SU-DHL-6 (cell line): ENCODE data around the gene SHKBP1.

Experiments used
- H2AFZ ChIP-seq: fragments of 200-600 bp; sonication (generic); 2 replicates; pipeline ENCODE4 v1.6.1; 2014; ENCODE audit warnings: low read depth, mild to moderate bottlenecking, moderate library complexity, mixed read lengths, antibody characterized with exemption, low read length; ENCODE audit not compliant: severe bottlenecking
- H3F3A ChIP-seq: fragments of 200-600 bp; shearing (Covaris generic); 2 replicates; pipeline ENCODE4 v1.6.0; 2016; ENCODE audit warnings: antibody characterized with exemption, mild to moderate bottlenecking; ENCODE audit not compliant: insufficient read depth
- H3K27ac ChIP-seq: fragments of 200-600 bp; sonication (generic); 2 replicates; pipeline ENCODE4 v1.5.1; 2016; ENCODE audit warnings: low read depth, mild to moderate bottlenecking, low read length, moderate library complexity, mixed read lengths
- H3K27me3 ChIP-seq: fragments of 200-600 bp; sonication (generic), shearing (Covaris generic); 2 replicates; pipeline ENCODE4 v1.6.0; 2014; ENCODE audit warnings: mild to moderate bottlenecking, low read length
- H3K36me3 ChIP-seq: fragments of 200-600 bp; sonication (generic); 2 replicates; pipeline ENCODE4 v1.6.1; 2014; ENCODE audit warnings: mild to moderate bottlenecking, low read length, mixed read lengths
- H3K4me2 ChIP-seq: fragments of 300-600, 200-600 bp; shearing (Covaris generic), sonication (generic); 2 replicates; pipeline ENCODE4 v1.6.0; 2014; ENCODE audit warnings: low read length, low read depth, mild to moderate bottlenecking; ENCODE audit not compliant: poor library complexity, severe bottlenecking
- H3K4me3 ChIP-seq: fragments of 200-600 bp; sonication (generic); 2 replicates; pipeline ENCODE4 v1.5.1; 2014; ENCODE audit warnings: antibody characterized with exemption, low read length, mild to moderate bottlenecking, mixed read lengths; ENCODE audit not compliant: insufficient read depth, poor library complexity, severe bottlenecking
- H3K79me2 ChIP-seq: fragments of 200-600 bp; sonication (generic); 2 replicates; pipeline ENCODE4 v1.6.1; 2014; ENCODE audit warnings: mild to moderate bottlenecking, low read length, moderate library complexity; ENCODE audit not compliant: insufficient read depth
- H3K9ac ChIP-seq: fragments of 200-600 bp; sonication (generic); 2 replicates; pipeline ENCODE4 v1.7.0; 2014; ENCODE audit warnings: mild to moderate bottlenecking, low read length
- H3K9me2 ChIP-seq: fragments of 200-600 bp; sonication (generic); replicated peaks from 2 replicates; pipeline ENCODE4 v1.6.1; 2014; ENCODE audit warnings: low read length; ENCODE audit not compliant: insufficient read depth
- H3K9me3 ChIP-seq: fragments of 200-600 bp; sonication (generic); 2 replicates; pipeline ENCODE4 v1.6.1; 2014; ENCODE audit warnings: low read length, mixed read lengths; ENCODE audit not compliant: insufficient read depth
- H4K20me1 ChIP-seq: fragments of 200-600 bp; sonication (generic); 2 replicates; pipeline ENCODE4 v1.6.1; 2014; ENCODE audit warnings: low read depth, mild to moderate bottlenecking, antibody characterized with exemption, low read length, moderate library complexity, mixed read lengths
- EZH2phosphoT487 ChIP-seq: fragments of 200-600 bp; sonication (generic), shearing (Covaris generic); conservative IDR thresholded peaks from 2 replicates; pipeline ENCODE4 v1.6.1; 2018; ENCODE audit warnings: mild to moderate bottlenecking, antibody characterized with exemption, low read length, moderate library complexity, mixed read lengths
- TF ChIP-seq, protein P1 (sequence below): fragments of 200-600 bp; sonication (generic); IDR thresholded peaks from one replicate; pipeline ENCODE4 v1.5.1; 2017; ENCODE audit warnings: antibody characterized with exemption, mild to moderate bottlenecking, low read length, moderate library complexity; ENCODE audit not compliant: insufficient read depth, poor library complexity, severe bottlenecking

SHKBP1 gene

DNA sequence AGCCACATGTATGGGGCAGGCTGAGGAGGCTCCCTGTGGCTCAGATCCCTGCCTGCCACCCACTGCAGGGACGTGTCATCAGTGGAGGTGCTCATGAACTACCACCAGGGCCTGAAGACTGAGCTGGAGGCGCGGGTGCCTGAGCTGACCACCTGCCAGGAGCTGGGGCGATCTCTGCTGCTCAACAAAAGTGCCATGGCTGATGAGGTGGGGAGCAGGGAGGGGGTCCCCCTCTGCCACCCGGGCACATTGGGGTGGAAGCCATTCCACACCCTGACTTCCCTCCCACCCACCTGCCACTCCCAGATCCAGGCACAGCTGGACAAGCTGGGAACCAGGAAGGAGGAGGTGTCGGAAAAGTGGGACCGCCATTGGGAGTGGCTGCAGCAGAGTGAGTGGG is 11.3 kb upstream of the SHKBP1 start:
- TF ChIP-seq, protein P1, sequence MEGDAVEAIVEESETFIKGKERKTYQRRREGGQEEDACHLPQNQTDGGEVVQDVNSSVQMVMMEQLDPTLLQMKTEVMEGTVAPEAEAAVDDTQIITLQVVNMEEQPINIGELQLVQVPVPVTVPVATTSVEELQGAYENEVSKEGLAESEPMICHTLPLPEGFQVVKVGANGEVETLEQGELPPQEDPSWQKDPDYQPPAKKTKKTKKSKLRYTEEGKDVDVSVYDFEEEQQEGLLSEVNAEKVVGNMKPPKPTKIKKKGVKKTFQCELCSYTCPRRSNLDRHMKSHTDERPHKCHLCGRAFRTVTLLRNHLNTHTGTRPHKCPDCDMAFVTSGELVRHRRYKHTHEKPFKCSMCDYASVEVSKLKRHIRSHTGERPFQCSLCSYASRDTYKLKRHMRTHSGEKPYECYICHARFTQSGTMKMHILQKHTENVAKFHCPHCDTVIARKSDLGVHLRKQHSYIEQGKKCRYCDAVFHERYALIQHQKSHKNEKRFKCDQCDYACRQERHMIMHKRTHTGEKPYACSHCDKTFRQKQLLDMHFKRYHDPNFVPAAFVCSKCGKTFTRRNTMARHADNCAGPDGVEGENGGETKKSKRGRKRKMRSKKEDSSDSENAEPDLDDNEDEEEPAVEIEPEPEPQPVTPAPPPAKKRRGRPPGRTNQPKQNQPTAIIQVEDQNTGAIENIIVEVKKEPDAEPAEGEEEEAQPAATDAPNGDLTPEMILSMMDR = no peak
- TF ChIP-seq EZH2phosphoT487 = no peak
- Histone ChIP-seq H2AFZ (no peak overlapping the region), H3K27me3 (no peaks in the 10 kb centered on the region)

DNA sequence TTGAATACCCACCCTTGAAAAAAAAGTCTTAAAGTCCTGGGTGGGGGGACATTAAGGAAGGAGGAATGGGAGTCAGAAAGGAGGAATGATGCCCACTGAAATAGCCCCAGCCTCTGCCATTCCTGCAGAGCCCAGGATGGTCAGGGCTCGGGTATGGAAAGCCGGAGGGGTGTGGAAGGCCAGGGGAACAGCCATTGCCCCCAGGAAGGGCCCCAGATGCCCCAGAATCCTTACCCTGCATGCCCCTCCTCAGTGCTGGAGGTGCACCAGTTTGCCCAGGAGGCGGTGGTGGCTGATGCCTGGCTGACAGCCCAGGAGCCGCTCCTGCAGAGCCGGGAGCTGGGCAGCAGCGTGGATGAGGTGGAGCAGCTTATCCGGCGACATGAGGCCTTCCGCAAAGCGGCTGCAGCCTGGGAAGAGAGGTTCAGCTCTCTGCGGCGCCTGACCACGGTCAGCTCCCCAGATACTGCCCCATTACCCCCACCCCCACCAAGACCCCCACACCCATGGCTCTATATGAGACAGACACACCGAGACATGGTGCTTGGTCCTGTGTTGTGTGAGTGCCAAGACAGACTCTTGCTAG is 10.7 kb upstream of the SHKBP1 start:
- H3K27ac ChIP-seq = no peak overlapping the region
- H4K20me1 ChIP-seq = no peaks in the 10 kb centered on the region
- H3F3A ChIP-seq = no peaks in the 10 kb centered on the region
- H3K27me3 ChIP-seq = no peaks in the 10 kb centered on the region
- H3K4me3 ChIP-seq = no peak overlapping the region
- H3K9ac ChIP-seq = no peak overlapping the region
- H3K36me3 ChIP-seq = no peaks in the 10 kb centered on the region
- H3K79me2 ChIP-seq = no peaks in the 10 kb centered on the region
- H3K4me2 ChIP-seq = no peak overlapping the region
- no peaks in the 10 kb centered on the region for H3K9me2 ChIP-seq
- no peaks in the 10 kb centered on the region for H3K9me3 ChIP-seq
- H2AFZ ChIP-seq = no peak overlapping the region
- TF ChIP-seq, protein P1 = no peak

More for the DNA sequence above, 11.3 kb upstream of the SHKBP1 start:
- H3K4me2 ChIP-seq = no peak overlapping the region
- H3K9me3 ChIP-seq = no peaks in the 10 kb centered on the region
- H3K79me2 ChIP-seq = no peaks in the 10 kb centered on the region
- H3K4me3 ChIP-seq = no peak overlapping the region
- H3K9me2 ChIP-seq = no peaks in the 10 kb centered on the region
- no peak overlapping the region for H3K27ac ChIP-seq
- H3F3A ChIP-seq = no peaks in the 10 kb centered on the region
- no peaks in the 10 kb centered on the region for H4K20me1 ChIP-seq
- H3K9ac ChIP-seq = no peak overlapping the region
- H3K36me3 ChIP-seq = no peaks in the 10 kb centered on the region

DNA sequence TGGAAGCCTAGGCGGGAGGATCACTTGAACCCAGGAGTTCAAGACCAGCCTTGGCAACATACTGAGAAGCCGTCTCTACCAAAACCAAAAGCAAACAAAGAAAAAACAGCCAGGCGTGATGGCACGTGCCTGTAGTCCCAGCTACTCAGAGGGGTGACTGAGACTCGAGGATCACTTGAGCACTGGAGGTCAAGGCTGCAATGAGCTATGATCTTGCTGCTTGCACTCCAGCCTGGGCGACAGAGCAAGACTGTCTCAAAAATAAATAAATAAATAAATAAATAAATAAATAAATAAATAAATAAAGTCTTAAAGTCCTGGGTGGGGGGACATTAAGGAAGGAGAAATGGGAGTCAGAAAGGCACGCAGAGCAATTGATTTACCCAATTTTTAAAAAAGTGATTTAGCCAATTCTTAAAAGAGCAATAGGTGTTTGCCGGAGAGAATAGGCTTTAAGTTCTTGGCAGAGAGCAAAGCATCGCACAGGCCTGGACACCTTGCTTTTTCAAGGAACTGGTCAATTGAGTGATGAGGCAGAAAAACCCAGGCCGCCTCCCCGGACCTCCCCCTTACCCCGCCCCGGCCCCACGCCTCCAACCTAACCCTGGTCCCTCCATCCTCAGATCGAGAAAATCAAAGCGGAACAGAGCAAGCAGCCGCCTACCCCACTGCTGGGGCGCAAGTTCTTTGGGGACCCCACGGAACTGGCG is 9.5 kb upstream of the SHKBP1 start:
- H3K79me2 ChIP-seq = no peaks in the 10 kb centered on the region
- no peaks in the 10 kb centered on the region for H3K9me2 ChIP-seq
- H3K4me2 ChIP-seq = no peak overlapping the region
- H3K9ac ChIP-seq = no peak overlapping the region
- H2AFZ ChIP-seq = no peak overlapping the region
- no peaks in the 10 kb centered on the region for H3K36me3 ChIP-seq
- no peak for TF ChIP-seq EZH2phosphoT487
- TF ChIP-seq, protein P1 = no peak
- no peaks in the 10 kb centered on the region for H3K27me3 ChIP-seq
- no peak overlapping the region for H3K4me3 ChIP-seq
- H3K9me3 ChIP-seq = no peaks in the 10 kb centered on the region
- no peak overlapping the region for H3K27ac ChIP-seq
- no peaks in the 10 kb centered on the region for H3F3A ChIP-seq
- no peaks in the 10 kb centered on the region for H4K20me1 ChIP-seq
